GM10847 (cell line): ENCODE data around the gene CMC4.

Experiments
- POLR2A ChIP-seq: IDR thresholded peaks from 2 replicates; pipeline ENCODE4 v1.6.1; 2011; ENCODE audit not compliant: insufficient read length; ENCODE audit errors: extremely low read depth

The CMC4 gene

GRCh38 chrX:155070975-155071693 is at the start of gene CMC4, which contains the start of the genes BRCC3 and MTCP1:
Gene CMC4 (minus strand): TSS chrX:155071136. CDS start chrX:155064023, 7,113 bp downstream.
Gene BRCC3 (plus strand): TSS chrX:155071508. CDS start chrX:155071528, 20 bp downstream.
Gene MTCP1 (minus strand): TSS chrX:155071136. CDS start chrX:155066010, 5,126 bp downstream.
- peak; percentile 60 for TF ChIP-seq POLR2A

GRCh38 chrX:155115174-155115819 is 44.4 kb upstream of the CMC4 start:
- no peak for TF ChIP-seq POLR2A

GRCh38 chrX:155113097-155113496 is 42.2 kb upstream of the CMC4 start:
- TF ChIP-seq POLR2A = no peak

GRCh38 chrX:155112171-155112570 is 41.2 kb upstream of the CMC4 start:
- TF ChIP-seq POLR2A = no peak

GRCh38 chrX:155108427-155108826 is 37.5 kb upstream of the CMC4 start:
- no peak for TF ChIP-seq POLR2A

- no peak for TF ChIP-seq POLR2A
Measured at GRCh38 chrX:155105919-155106318, 35.0 kb upstream of the CMC4 start.

- TF ChIP-seq POLR2A = no peak
Measured at GRCh38 chrX:155094468-155095061, 23.6 kb upstream of the CMC4 start.

- TF ChIP-seq POLR2A = no peak
Measured at GRCh38 chrX:155086961-155087735, 16.2 kb upstream of the CMC4 start.

- no peak for TF ChIP-seq POLR2A
Measured at GRCh38 chrX:155086202-155086840, 15.4 kb upstream of the CMC4 start.

GRCh38 chrX:155071694-155072280 is 851 bp upstream of the CMC4 start:
- no peak for TF ChIP-seq POLR2A

GRCh38 chrX:155070663-155070974 is 317 bp downstream of the CMC4 start:
- TF ChIP-seq POLR2A = no peak

- TF ChIP-seq POLR2A = no peak
Measured at GRCh38 chrX:155070038-155070437, 898 bp downstream of the CMC4 start.

GRCh38 chrX:155069414-155069813 is 1.5 kb downstream of the CMC4 start:
- TF ChIP-seq POLR2A = no peak

GRCh38 chrX:155068165-155068564 is 2.8 kb downstream of the CMC4 start:
- TF ChIP-seq POLR2A = no peak

GRCh38 chrX:155065035-155065734 is 5.8 kb downstream of the CMC4 start:
- TF ChIP-seq POLR2A = no peak

GRCh38 chrX:155061760-155062159 is 9.2 kb downstream of the CMC4 start:
- TF ChIP-seq POLR2A = no peak
